ENCODE data around the gene ALB.

Gene ALB

GRCh38 chr4:73396993-73397972, 6.8 kb upstream of the ALB start:
- no peaks in the 10 kb centered on the region for H3K4me1 ChIP-seq (ENCODE audit: insufficient read depth, poor library complexity, severe bottlenecking)
- H3K27ac ChIP-seq (ENCODE audit: poor library complexity, severe bottlenecking), result no peak overlapping the region
- no peak for ATAC-seq (ENCODE audit: low read depth)
- H3K27me3 ChIP-seq (ENCODE audit: insufficient read depth, poor library complexity, severe bottlenecking), result peaks cover 17% of the 10 kb centered on the region
- H3K36me3 ChIP-seq (ENCODE audit: low read depth), result no peaks in the 10 kb centered on the region
- no peak for DNase-seq (ENCODE audit: low spot score)
- no peaks in the 10 kb centered on the region for H3K9me3 ChIP-seq (ENCODE audit: severe bottlenecking)
- TF ChIP-seq CTCF (IDR thresholded peaks at IDR 0.05; ENCODE audit: poor library complexity, severe bottlenecking), result no peak
- H3K4me3 ChIP-seq (ENCODE audit: severe bottlenecking), result no peak overlapping the region

GRCh38 chr4:73401412-73401811, 2.7 kb upstream of the ALB start:
- TF ChIP-seq CTCF (IDR thresholded peaks at IDR 0.05; ENCODE audit: poor library complexity, severe bottlenecking), result no peak
- Histone ChIP-seq H3K27ac (ENCODE audit: poor library complexity, severe bottlenecking) (no peak overlapping the region), H3K4me3 (ENCODE audit: severe bottlenecking) (no peak overlapping the region), H3K9me3 (ENCODE audit: severe bottlenecking) (no peaks in the 10 kb centered on the region), H3K4me1 (ENCODE audit: insufficient read depth, poor library complexity, severe bottlenecking) (no peaks in the 10 kb centered on the region), H3K27me3 (ENCODE audit: insufficient read depth, poor library complexity, severe bottlenecking) (peaks cover 14% of the 10 kb centered on the region), H3K36me3 (ENCODE audit: low read depth) (no peaks in the 10 kb centered on the region)
- DNase-seq (ENCODE audit: low spot score), result no peak
- ATAC-seq (ENCODE audit: low read depth), result no peak

- no peaks in the 10 kb centered on the region for H3K4me1 ChIP-seq (ENCODE audit: insufficient read depth, poor library complexity, severe bottlenecking)
- no peak overlapping the region for H3K4me3 ChIP-seq (ENCODE audit: severe bottlenecking)
- no peaks in the 10 kb centered on the region for H3K36me3 ChIP-seq (ENCODE audit: low read depth)
- no peak for TF ChIP-seq CTCF (IDR thresholded peaks at IDR 0.05; ENCODE audit: poor library complexity, severe bottlenecking)
- DNase-seq (ENCODE audit: low spot score) (no peak), ATAC-seq (ENCODE audit: low read depth) (no peak)
- H3K27ac ChIP-seq (ENCODE audit: poor library complexity, severe bottlenecking), result no peak overlapping the region
- no peaks in the 10 kb centered on the region for H3K9me3 ChIP-seq (ENCODE audit: severe bottlenecking)
- H3K27me3 ChIP-seq (ENCODE audit: insufficient read depth, poor library complexity, severe bottlenecking), result peaks cover 6% of the 10 kb centered on the region
Measured at GRCh38 chr4:73404457-73404856, 370 bp downstream of the ALB start.

GRCh38 chr4:73405138-73405537, 1.1 kb downstream of the ALB start:
- ATAC-seq (ENCODE audit: low read depth), result no peak
- no peaks in the 10 kb centered on the region for H3K9me3 ChIP-seq (ENCODE audit: severe bottlenecking)
- H3K36me3 ChIP-seq (ENCODE audit: low read depth), result no peaks in the 10 kb centered on the region
- TF ChIP-seq CTCF (IDR thresholded peaks at IDR 0.05; ENCODE audit: poor library complexity, severe bottlenecking), result no peak
- H3K27ac ChIP-seq (ENCODE audit: poor library complexity, severe bottlenecking), result no peak overlapping the region
- H3K27me3 ChIP-seq (ENCODE audit: insufficient read depth, poor library complexity, severe bottlenecking), result peaks cover 3% of the 10 kb centered on the region
- no peak for DNase-seq (ENCODE audit: low spot score)
- no peak overlapping the region for H3K4me3 ChIP-seq (ENCODE audit: severe bottlenecking)
- H3K4me1 ChIP-seq (ENCODE audit: insufficient read depth, poor library complexity, severe bottlenecking), result no peaks in the 10 kb centered on the region

GRCh38 chr4:73406548-73406875, 2.4 kb downstream of the ALB start:
- no peak for TF ChIP-seq CTCF (IDR thresholded peaks at IDR 0.05; ENCODE audit: poor library complexity, severe bottlenecking)
- no peak for DNase-seq (ENCODE audit: low spot score)
- Histone ChIP-seq H3K4me3 (ENCODE audit: severe bottlenecking) (no peak overlapping the region), H3K27ac (ENCODE audit: poor library complexity, severe bottlenecking) (no peak overlapping the region), H3K27me3 (ENCODE audit: insufficient read depth, poor library complexity, severe bottlenecking) (peaks cover 2% of the 10 kb centered on the region), H3K9me3 (ENCODE audit: severe bottlenecking) (no peaks in the 10 kb centered on the region), H3K36me3 (ENCODE audit: low read depth) (no peaks in the 10 kb centered on the region), H3K4me1 (ENCODE audit: insufficient read depth, poor library complexity, severe bottlenecking) (no peaks in the 10 kb centered on the region)
- ATAC-seq (ENCODE audit: low read depth), result no peak

All from RWPE2 (cell line).